GM06990 (cell line): Measurements from ENCODE around the gene ATP2A3.

Source experiments
- DNase-seq: peaks from one replicate; pipeline ENCODE4 v3.0.0-alpha.2; 2011; ENCODE audit not compliant: insufficient read length; ENCODE audit errors: extremely low read depth
- H3K27me3 ChIP-seq: replicated peaks from 2 replicates; pipeline ENCODE4 v1.6.0; 2011; ENCODE audit warnings: low read length; ENCODE audit not compliant: control insufficient read depth, insufficient read depth
- H3K36me3 ChIP-seq: 2 replicates; pipeline ENCODE4 v1.5.1; 2011; ENCODE audit warnings: low read length; ENCODE audit not compliant: control insufficient read depth, insufficient read depth
- H3K4me3 ChIP-seq: replicated peaks from 2 replicates; pipeline ENCODE4 v1.5.1; 2011; ENCODE audit warnings: low read depth, mild to moderate bottlenecking, control low read depth, low read length
- TF ChIP-seq, protein P1 (sequence below): IDR thresholded peaks from 2 replicates; pipeline ENCODE4 v1.5.1; 2011; ENCODE audit warnings: low read length, control low read depth, mild to moderate bottlenecking, inconsistent platforms; ENCODE audit not compliant: insufficient read depth, poor library complexity, severe bottlenecking

ATP2A3 gene

DNA sequence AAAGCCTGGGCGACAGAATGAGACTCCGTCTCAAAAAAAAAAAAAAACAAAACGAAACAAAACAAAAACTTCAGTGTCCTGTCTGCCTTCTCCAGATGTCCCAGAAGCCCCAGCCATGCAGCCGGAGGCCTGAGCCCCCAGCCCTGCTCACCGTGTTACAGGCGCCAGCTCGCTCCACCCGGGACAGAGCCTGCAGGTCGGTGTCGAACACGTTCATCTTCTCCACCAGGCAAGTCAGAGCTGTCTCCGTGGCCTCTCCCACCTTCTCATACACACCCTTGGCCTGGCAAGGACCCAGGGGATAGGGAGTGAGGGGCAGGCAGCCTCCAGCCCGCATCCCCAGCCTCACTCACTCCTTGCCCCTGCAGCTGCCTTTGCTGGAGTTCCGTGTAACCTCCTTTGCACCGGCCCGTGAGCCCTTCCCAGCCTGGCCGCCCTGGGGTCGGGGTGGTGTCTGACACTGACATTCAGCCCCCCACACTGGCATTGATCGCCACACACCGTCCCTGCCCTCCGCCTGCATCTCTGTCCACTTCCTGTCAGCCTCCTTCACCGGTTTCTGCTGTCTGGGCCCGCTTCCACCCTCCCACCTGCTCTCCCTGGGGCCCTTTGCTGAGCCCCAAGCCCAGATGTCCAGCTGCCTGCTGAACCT, 20.9 kb downstream of the ATP2A3 start:
- Histone ChIP-seq H3K36me3 (peaks cover 51% of the 10 kb centered on the region), H3K27me3 (no peaks in the 10 kb centered on the region), H3K4me3 (no peak overlapping the region)
- TF ChIP-seq, protein P1, sequence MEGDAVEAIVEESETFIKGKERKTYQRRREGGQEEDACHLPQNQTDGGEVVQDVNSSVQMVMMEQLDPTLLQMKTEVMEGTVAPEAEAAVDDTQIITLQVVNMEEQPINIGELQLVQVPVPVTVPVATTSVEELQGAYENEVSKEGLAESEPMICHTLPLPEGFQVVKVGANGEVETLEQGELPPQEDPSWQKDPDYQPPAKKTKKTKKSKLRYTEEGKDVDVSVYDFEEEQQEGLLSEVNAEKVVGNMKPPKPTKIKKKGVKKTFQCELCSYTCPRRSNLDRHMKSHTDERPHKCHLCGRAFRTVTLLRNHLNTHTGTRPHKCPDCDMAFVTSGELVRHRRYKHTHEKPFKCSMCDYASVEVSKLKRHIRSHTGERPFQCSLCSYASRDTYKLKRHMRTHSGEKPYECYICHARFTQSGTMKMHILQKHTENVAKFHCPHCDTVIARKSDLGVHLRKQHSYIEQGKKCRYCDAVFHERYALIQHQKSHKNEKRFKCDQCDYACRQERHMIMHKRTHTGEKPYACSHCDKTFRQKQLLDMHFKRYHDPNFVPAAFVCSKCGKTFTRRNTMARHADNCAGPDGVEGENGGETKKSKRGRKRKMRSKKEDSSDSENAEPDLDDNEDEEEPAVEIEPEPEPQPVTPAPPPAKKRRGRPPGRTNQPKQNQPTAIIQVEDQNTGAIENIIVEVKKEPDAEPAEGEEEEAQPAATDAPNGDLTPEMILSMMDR, result no peak
- DNase-seq, result no peak

DNA sequence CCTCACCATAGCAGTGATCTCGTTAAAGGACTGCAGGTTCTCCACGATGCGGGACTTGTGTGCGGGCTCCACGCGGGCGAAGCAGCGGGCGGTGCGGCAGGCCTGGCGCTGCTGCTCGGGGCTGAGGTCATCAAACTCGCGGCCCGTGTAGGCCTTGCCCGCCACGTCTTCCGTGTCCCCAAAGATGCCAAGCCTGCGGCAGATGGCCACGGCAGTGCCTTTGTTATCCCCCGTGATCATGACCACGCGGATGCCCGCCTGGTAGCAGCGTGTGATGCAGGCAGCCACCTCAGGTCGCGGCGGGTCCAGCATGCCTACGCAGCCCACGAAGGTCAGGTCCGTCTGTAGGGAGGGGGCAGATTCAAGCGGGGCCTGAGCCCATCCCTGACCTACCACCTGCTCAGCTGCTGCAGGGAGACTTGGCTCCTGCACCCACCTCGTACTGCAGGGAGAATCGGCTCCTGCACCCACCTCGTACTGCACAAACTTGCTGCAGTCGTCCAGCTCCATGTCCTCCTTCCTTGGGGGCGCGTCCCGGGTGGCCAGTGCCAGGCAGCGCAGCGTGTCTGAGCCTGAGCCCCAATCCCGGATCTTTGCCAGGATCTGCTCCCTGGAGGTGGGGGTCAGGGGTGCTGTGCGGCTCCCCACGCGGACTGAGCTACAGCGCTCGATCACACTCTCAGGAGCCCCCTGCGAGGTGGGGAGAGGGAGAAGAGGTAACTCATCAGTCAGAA, 23.1 kb downstream of the ATP2A3 start:
- H3K36me3 ChIP-seq, result peaks cover 58% of the 10 kb centered on the region
- no peaks in the 10 kb centered on the region for H3K27me3 ChIP-seq
- no peak for DNase-seq

DNA sequence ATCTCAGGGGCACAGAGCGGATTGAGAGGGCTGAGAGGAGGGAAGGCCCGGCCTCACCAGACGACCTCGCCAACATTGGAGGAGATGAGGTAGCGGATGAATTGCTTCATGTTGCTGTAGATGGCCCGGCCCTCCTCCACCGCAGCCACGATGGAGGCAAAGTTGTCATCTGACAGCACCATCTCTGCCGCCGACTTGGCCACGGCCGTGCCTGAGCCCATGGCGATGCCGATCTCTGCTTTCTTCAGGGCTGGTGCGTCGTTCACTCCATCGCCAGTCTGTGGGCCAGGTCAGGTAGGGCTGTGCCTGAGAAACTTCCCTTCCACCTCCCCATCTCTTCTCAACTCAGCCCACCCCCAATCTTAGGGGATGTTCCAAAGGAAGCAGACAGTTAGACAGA, 26.9 kb downstream of the ATP2A3 start:
- peaks cover 43% of the 10 kb centered on the region for H3K36me3 ChIP-seq
- DNase-seq, result no peak

More for the DNA sequence above, 23.1 kb downstream of the ATP2A3 start:
- no peak overlapping the region for H3K4me3 ChIP-seq
- TF ChIP-seq, protein P1, result no peak

DNA sequence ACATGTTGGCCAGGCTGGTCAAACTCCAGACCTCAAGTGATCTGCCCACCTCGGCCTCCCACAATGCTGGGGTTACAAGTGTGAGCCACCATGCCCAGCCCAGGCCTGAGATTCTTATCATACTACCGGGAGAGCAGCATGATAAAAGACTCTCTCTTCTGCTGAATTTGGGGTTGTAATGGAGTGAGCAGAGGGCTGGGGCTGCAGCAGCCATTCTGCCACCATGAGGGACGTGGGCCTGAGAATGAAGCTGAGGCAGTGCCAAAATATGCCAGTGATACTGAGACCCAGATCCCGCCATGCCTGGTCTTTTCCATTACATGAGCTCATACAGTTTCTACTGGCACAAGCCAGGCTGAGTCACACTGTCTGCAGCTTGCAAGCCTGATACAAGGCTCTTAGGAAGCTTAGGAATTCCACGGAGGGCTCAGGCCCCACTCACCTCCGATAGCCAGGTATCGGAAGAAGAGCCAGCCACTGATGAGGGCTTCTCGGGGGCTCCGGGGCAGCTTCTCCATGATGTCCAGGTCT, 28.3 kb downstream of the ATP2A3 start:
- H3K27me3 ChIP-seq, result no peaks in the 10 kb centered on the region
- DNase-seq, result no peak
- H3K4me3 ChIP-seq, result no peak overlapping the region
- TF ChIP-seq, protein P1, result no peak
- H3K36me3 ChIP-seq, result peaks cover 32% of the 10 kb centered on the region

More for the DNA sequence above, 26.9 kb downstream of the ATP2A3 start:
- Histone ChIP-seq H3K27me3 (no peaks in the 10 kb centered on the region), H3K4me3 (no peak overlapping the region)
- TF ChIP-seq, protein P1, result no peak

DNA sequence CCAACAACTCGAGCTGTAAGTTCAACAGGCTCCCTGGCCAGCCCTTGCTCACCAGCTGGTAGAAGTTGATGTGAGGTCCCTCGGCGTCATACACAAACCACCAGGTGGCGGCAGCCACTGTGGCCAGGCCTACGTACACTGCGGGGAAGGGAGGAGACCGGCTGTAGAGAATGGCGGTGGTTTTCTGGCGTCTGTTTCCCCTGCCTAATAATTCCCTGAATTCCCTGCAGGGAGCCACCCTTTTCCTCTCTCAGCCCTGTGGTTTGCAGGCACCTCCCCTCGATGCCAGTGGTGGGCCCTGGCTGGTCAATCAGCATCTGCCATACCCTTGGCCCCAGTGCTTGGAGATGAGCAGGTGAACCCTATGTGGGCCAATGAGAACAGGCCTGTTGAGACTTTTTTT, 29.1 kb downstream of the ATP2A3 start:
- Histone ChIP-seq H3K36me3 (peaks cover 34% of the 10 kb centered on the region), H3K27me3 (no peaks in the 10 kb centered on the region), H3K4me3 (no peak overlapping the region)
- DNase-seq, result peak; percentile 45
- TF ChIP-seq, protein P1, result peak; percentile 57
